ENCODE results near the gene POU2AF2.

POU2AF2 gene

GRCh38 chr11:111303461-111303860, 57.9 kb downstream of the POU2AF2 start:
- DNase-seq (ENCODE audit: extremely low read depth, low read depth), result no peak

GRCh38 chr11:111305162-111305802, 59.8 kb downstream of the POU2AF2 start:
- no peak for TF ChIP-seq CTCF (IDR thresholded peaks at IDR 0.05; ENCODE audit: low read depth, low read length)
- no peak for DNase-seq (ENCODE audit: extremely low read depth, low read depth)

More at GRCh38 chr11:111303461-111303860, 57.9 kb downstream of the POU2AF2 start:
- no peak for TF ChIP-seq CTCF (IDR thresholded peaks at IDR 0.05; ENCODE audit: low read depth, low read length)

GRCh38 chr11:111305876-111306275, 60.4 kb downstream of the POU2AF2 start:
- DNase-seq (ENCODE audit: extremely low read depth, low read depth), result no peak

GRCh38 chr11:111306321-111306720, 60.8 kb downstream of the POU2AF2 start:
- no peak for DNase-seq (ENCODE audit: extremely low read depth, low read depth)
- no peak for TF ChIP-seq CTCF (IDR thresholded peaks at IDR 0.05; ENCODE audit: low read depth, low read length)

More at GRCh38 chr11:111305876-111306275, 60.4 kb downstream of the POU2AF2 start:
- TF ChIP-seq CTCF (IDR thresholded peaks at IDR 0.05; ENCODE audit: low read depth, low read length), result no peak

- no peak for DNase-seq (ENCODE audit: extremely low read depth, low read depth)
- no peak for TF ChIP-seq CTCF (IDR thresholded peaks at IDR 0.05; ENCODE audit: low read depth, low read length)
These were observed 62.1 kb downstream of the POU2AF2 start for GRCh38 chr11:111307472-111308108.

GRCh38 chr11:111308140-111308539, 62.6 kb downstream of the POU2AF2 start:
- TF ChIP-seq CTCF (IDR thresholded peaks at IDR 0.05; ENCODE audit: low read depth, low read length), result no peak
- no peak for DNase-seq (ENCODE audit: extremely low read depth, low read depth)

GRCh38 chr11:111309215-111309915, 63.8 kb downstream of the POU2AF2 start:
- no peak for DNase-seq (ENCODE audit: extremely low read depth, low read depth)
- no peak for TF ChIP-seq CTCF (IDR thresholded peaks at IDR 0.05; ENCODE audit: low read depth, low read length)

Data from AG09319 (cell line).